Esophagus muscularis mucosa (tissue), 4 donors: Measurements from ENCODE around the gene DDX39B. TPM values are rescaled to one million over a fixed set of nuclear protein-coding genes. Genes with fewer than 3 reads are reported as not detected.
"Not testable (repeated sequence)": the region's sequence is repeated elsewhere in the genome, so short reads cannot be mapped to it uniquely, and the experiment has no call there.

ENCODE experiments used
- DNase-seq: peaks from one replicate; pipeline ENCODE4 v3.0.0-alpha.2; 2017; ENCODE audit errors: extremely low spot score
- H3K27ac ChIP-seq, 4 donors: fragments of 200-600 bp; sonication (generic); replicated peaks in 1 of 4; 1 replicate in 3 of 4; 2 replicates in 1 of 4; pipeline ENCODE4 v1.5.1; 2016 to 2019; ENCODE audit warnings: mild to moderate bottlenecking in 1 of 4
- H3K27me3 ChIP-seq, 4 donors: fragments of 200-600 bp; sonication (generic); one replicate each; pipeline versions ENCODE4 v1.5.1 to v1.6.0; 2016 to 2019
- H3K36me3 ChIP-seq, 4 donors: fragments of 200-600 bp; sonication (generic); one replicate each; pipeline ENCODE4 v1.5.1; 2016 to 2019
- H3K4me1 ChIP-seq, 4 donors: fragments of 200-600 bp; sonication (generic); one replicate each; pipeline ENCODE4 v1.5.1; 2016 to 2019
- H3K4me3 ChIP-seq, 4 donors: fragments of 200-600 bp; sonication (generic); 1 replicate in 2 of 4; 2 replicates in 2 of 4; pipeline ENCODE4 v1.5.1; 2016 to 2019; ENCODE audit warnings: mild to moderate bottlenecking in 4 of 4, moderate library complexity in 1 of 4
- H3K9me3 ChIP-seq, 4 donors: fragments of 200-600 bp; sonication (generic); 1 replicate in 3 of 4; 2 replicates in 1 of 4; pipeline ENCODE4 v1.5.1; 2016 to 2019
- CTCF ChIP-seq, 3 experiments: fragments of 200-600 bp in 2 of 3; fragments of 450-650 bp in 1 of 3; sonication (generic) in 2 of 3; IDR thresholded peaks; one replicate each; pipeline ENCODE4 v1.5.1; 2017 to 2019; ENCODE audit warnings: antibody characterized with exemption in 3 of 3, mild to moderate bottlenecking in 2 of 3, moderate library complexity in 1 of 3
- EP300 ChIP-seq: sonication (generic); formaldehyde crosslinking; IDR thresholded peaks from one replicate; pipeline ENCODE4 v1.6.1; 2017; ENCODE audit warnings: antibody characterized with exemption
- POLR2A ChIP-seq: fragments of 450-650 bp; IDR thresholded peaks from one replicate; pipeline ENCODE4 v1.6.1; 2017; ENCODE audit warnings: antibody characterized with exemption, moderate library complexity, mild to moderate bottlenecking, low read depth
- POLR2AphosphoS5 ChIP-seq, 2 donors: sonication (generic); formaldehyde crosslinking; IDR thresholded peaks; one replicate each; pipeline ENCODE4 v1.6.1; 2017; ENCODE audit warnings: antibody characterized with exemption in 2 of 2
- WGBS: methylation state at CpG from one replicate; pipeline ENCODE4 v1.1.5; 2018; 5-methylcytosine and 5-hydroxymethylcytosine counted together
- intact Hi-C: fragments of 100-400 bp; cut with DNase I; formaldehyde crosslinking; loops from one replicate; pipeline ENCODE4 v1.15.1; 2023
- total RNA-seq, 4 donors: library from RNA; depleted of rRNA; stranded (reverse); fragments of >200 nt; gene quantifications; one replicate each; pipeline versions ENCODE4 v1.1.0 to v1.2.1, GENCODE V29; 2016

DDX39B gene
- total RNA-seq, 4 donors from 2014 or later = 186 to 257 (median 213) TPM

- Histone ChIP-seq H3K9me3 (no peaks in the 10 kb centered on the region), H3K27ac (no peak overlapping the region), H3K36me3 (peaks cover 0 to 10% (median 4%) of the 10 kb centered on the region in 4 donors), H3K4me3 (no peak overlapping the region), H3K4me1 (no peaks in the 10 kb centered on the region), H3K27me3 (peaks cover 0 to 6% (median 0%) of the 10 kb centered on the region in 4 donors)
- WGBS = 86% methylated on average over 4 of the region's 5 CpGs
- peak; percentile 62 for DNase-seq
- TF ChIP-seq POLR2A (no peak), CTCF (IDR thresholded peaks at IDR 0.05) (no peak), POLR2AphosphoS5 (IDR thresholded peaks at IDR 0.05) (no peak), EP300 (no peak)
- intact Hi-C loops = no loop called here
Observed at GRCh38 chr6:31513456-31514165, 28.2 kb downstream of the DDX39B start.

GRCh38 chr6:31510007-31510406 is 31.8 kb downstream of the DDX39B start:
- H3K4me3 ChIP-seq = no peak overlapping the region
- no peak for TF ChIP-seq POLR2AphosphoS5 (IDR thresholded peaks at IDR 0.05)
- no peak for TF ChIP-seq CTCF (IDR thresholded peaks at IDR 0.05)
- TF ChIP-seq EP300 = no peak
- TF ChIP-seq POLR2A = no peak
- intact Hi-C loops = no loop called here
- H3K27ac ChIP-seq = no peak overlapping the region
- WGBS = 77% methylated on average over 4 of the region's 4 CpGs
- DNase-seq = peak; percentile 19
- no peaks in the 10 kb centered on the region for H3K4me1 ChIP-seq
- H3K27me3 ChIP-seq = peaks cover 0 to 25% (median 0%) of the 10 kb centered on the region in 4 donors
- peaks cover 0 to 31% (median 13%) of the 10 kb centered on the region in 4 donors for H3K36me3 ChIP-seq
- H3K9me3 ChIP-seq = no peaks in the 10 kb centered on the region

- intact Hi-C loops, H3K4me3 ChIP-seq, H3K4me1 ChIP-seq, H3K9me3 ChIP-seq, H3K27ac ChIP-seq: not testable (repeated sequence)
- H3K27me3 ChIP-seq = peaks cover 0 to 35% (median 0%) of the 10 kb centered on the region in 4 donors
- no CpG with 5 or more reads among the region's 2 CpGs for WGBS
- DNase-seq = peak; percentile 17
- H3K36me3 ChIP-seq = peaks cover 0 to 31% (median 13%) of the 10 kb centered on the region in 4 donors
Observed at GRCh38 chr6:31509036-31509435, 32.8 kb downstream of the DDX39B start.

- TF ChIP-seq POLR2A (no peak), CTCF (IDR thresholded peaks at IDR 0.05) (no peak), POLR2AphosphoS5 (IDR thresholded peaks at IDR 0.05) (no peak), EP300 (no peak)
- Histone ChIP-seq H3K36me3 (peaks cover 0 to 18% (median 6%) of the 10 kb centered on the region in 4 donors), H3K9me3 (peaks cover 0 to 5% (median 0%) of the 10 kb centered on the region in 4 donors), H3K27ac (no peak overlapping the region), H3K4me3 (no peak overlapping the region), H3K4me1 (peaks cover 3 to 15% (median 14%) of the 10 kb centered on the region in 4 donors), H3K27me3 (peaks cover 0 to 67% (median 2%) of the 10 kb centered on the region in 4 donors)
- no peak for DNase-seq
- intact Hi-C loops = no loop called here
Observed at GRCh38 chr6:31502586-31502985, 39.2 kb downstream of the DDX39B start.

GRCh38 chr6:31499648-31500047 is 42.2 kb downstream of the DDX39B start:
- Histone ChIP-seq H3K4me1 (peaks cover 7 to 28% (median 26%) of the 10 kb centered on the region in 4 donors), H3K27me3 (peaks cover 0 to 66% (median 5%) of the 10 kb centered on the region in 4 donors)
- intact Hi-C loops = loop anchor here (5.0 kb wide), 1 partner anchor 43 kb away; the partner anchor contains the start of gene DDX39B
- not testable (repeated sequence) for H3K27ac ChIP-seq, H3K9me3 ChIP-seq, H3K36me3 ChIP-seq, H3K4me3 ChIP-seq, DNase-seq
- 90% methylated on average over 2 of the region's 2 CpGs for WGBS
